Measurements from ENCODE around the gene PPP1R7. TPM values are rescaled to one million over a fixed set of nuclear protein-coding genes. Genes with fewer than 3 reads are reported as not detected.

The PPP1R7 gene
- total RNA-seq, 4 donors from 2014 or later = 37.8 to 104 (median 44.4) TPM

DNA sequence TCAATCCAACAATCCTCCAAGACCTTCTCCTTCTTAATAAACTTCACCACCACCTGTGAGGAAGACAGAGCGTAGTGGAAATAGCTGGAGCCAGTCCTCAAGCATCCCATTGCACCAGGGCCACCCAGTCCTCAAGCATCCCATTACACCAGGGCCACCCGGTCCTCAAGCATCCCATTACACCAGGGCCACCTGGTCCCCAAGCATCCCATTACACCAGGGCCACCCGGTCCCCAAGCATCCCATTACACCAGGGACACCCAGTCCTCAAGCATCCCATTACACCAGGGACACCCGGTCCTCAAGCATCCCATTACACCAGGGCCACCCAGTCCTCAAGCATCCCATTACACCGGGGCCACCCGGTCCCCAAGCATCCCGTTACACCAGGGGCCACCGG is 34.9 kb upstream of the PPP1R7 start:
- Histone ChIP-seq H3K36me3 (peaks cover 12% of the 10 kb centered on the region), H3K27ac (no peak overlapping the region), H3K4me3 (no peak overlapping the region), H3K9me3 (no peaks in the 10 kb centered on the region), H3K27me3 (no peaks in the 10 kb centered on the region), H3K4me1 (no peaks in the 10 kb centered on the region)
- 90% methylated on average over 8 of the region's 8 CpGs for WGBS
- DNase-seq (ENCODE audit: low spot score in 2 of 2) = peak in 1 of 2 donors; percentile 93
- TF ChIP-seq EP300 (IDR thresholded peaks at IDR 0.05) = no peak

DNA sequence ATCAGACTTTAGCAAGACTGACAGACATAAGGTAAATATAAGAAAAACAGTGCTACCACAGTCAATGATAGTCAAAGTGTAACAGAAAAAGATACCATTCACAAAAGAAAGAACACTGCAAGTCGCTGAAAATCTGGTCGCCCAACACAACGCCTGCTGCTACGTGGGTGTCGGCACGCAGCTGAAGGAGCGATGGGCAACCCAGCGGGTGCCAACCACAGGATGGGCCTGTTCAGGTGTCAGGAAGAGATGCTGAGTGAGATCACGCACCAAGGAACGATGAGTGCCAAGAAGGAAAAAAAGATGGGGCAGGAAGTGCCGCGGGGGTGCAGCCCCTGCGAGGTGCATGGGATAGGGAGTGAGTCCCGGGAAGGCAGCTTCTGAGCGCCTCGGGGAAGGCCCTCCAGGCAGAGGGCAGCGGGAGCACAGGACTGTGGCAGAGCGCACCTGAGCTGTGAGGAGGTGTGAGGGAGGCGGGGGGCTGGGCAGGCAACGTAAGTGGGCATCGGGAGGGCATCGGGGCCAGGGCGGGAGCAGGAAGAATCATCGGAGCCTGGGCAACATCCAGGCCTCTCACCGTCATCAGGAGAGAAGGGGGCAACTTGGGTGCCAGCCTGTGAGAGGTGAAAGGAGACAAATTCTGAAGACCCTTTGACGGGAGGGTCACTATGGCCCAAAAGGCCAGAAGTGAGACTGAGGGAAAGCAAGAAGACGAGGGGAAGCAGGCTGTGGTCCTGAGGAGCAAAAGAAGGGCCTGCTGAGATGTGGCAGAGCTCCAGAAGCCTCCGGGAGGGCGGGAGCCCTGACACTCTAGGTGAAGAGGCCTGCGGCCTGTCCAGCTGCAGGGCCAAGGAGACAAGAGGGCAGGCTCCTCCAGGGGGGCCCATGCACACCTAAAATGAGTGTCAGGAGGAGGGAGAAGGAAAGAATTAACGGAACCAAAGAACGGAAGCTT is 33.4 kb upstream of the PPP1R7 start:
- 93% methylated on average over 32 of the region's 32 CpGs for WGBS
- H3K36me3 ChIP-seq = peaks cover 11% of the 10 kb centered on the region
- no peak overlapping the region for H3K27ac ChIP-seq
- H3K4me1 ChIP-seq = no peaks in the 10 kb centered on the region
- H3K4me3 ChIP-seq = no peak overlapping the region
- no peaks in the 10 kb centered on the region for H3K9me3 ChIP-seq
- H3K27me3 ChIP-seq = no peaks in the 10 kb centered on the region
- peak in 1 of 2 donors; percentile 67 for DNase-seq (ENCODE audit: low spot score in 2 of 2)
- no peak for TF ChIP-seq POLR2A (IDR thresholded peaks at IDR 0.05)
- TF ChIP-seq, protein P1, sequence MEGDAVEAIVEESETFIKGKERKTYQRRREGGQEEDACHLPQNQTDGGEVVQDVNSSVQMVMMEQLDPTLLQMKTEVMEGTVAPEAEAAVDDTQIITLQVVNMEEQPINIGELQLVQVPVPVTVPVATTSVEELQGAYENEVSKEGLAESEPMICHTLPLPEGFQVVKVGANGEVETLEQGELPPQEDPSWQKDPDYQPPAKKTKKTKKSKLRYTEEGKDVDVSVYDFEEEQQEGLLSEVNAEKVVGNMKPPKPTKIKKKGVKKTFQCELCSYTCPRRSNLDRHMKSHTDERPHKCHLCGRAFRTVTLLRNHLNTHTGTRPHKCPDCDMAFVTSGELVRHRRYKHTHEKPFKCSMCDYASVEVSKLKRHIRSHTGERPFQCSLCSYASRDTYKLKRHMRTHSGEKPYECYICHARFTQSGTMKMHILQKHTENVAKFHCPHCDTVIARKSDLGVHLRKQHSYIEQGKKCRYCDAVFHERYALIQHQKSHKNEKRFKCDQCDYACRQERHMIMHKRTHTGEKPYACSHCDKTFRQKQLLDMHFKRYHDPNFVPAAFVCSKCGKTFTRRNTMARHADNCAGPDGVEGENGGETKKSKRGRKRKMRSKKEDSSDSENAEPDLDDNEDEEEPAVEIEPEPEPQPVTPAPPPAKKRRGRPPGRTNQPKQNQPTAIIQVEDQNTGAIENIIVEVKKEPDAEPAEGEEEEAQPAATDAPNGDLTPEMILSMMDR (IDR thresholded peaks at IDR 0.05) = no peak
- no peak for TF ChIP-seq EP300 (IDR thresholded peaks at IDR 0.05)
- no peak for TF ChIP-seq POLR2AphosphoS5 (IDR thresholded peaks at IDR 0.05)

DNA sequence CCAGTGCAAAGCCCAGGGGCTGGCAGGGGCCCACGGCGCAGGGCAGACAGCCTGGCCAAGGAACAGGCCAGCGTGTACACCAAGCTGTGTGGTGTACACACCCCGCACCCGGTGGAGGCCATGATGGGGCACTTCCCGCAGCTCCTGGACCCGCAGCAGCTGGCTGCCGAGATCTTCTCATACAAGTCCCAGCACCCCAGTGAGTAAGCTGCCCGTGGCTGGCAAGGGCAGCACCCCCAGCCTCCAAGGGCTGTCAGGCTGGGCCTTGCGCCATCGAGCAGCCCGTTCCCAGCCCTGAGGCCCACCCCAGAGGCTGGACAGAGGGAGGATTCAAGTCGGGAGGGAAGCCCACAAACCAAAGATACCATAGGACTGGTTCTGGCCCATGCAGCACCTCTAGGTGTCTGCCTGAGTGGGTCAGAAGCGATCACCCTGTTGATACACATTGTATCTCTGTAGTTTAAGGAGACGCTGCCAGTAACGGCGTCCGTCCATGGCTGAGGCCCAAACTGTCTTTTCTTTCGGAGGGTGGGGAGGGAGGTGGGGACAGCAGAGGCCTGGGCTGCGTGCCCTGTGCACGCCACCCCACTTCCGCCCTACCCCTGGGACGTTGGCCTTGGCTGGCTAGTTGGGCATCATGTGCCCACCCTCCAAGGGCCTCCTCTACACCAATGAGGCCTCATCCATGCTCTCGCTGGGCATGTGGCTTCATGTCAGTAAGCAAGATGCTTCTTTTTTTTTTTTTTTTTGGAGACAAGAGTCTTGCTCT is 31.3 kb upstream of the PPP1R7 start:
- Histone ChIP-seq H3K27ac (no peak overlapping the region), H3K36me3 (peaks cover 14% of the 10 kb centered on the region), H3K27me3 (no peaks in the 10 kb centered on the region), H3K4me3 (no peak overlapping the region), H3K4me1 (peaks cover 1% of the 10 kb centered on the region), H3K9me3 (no peaks in the 10 kb centered on the region)
- TF ChIP-seq, protein P1 (IDR thresholded peaks at IDR 0.05) = no peak
- TF ChIP-seq POLR2AphosphoS5 (IDR thresholded peaks at IDR 0.05) (no peak), EP300 (IDR thresholded peaks at IDR 0.05) (no peak), POLR2A (IDR thresholded peaks at IDR 0.05) (no peak)
- WGBS = 89% methylated on average over 18 of the region's 24 CpGs
- peak in 1 of 2 donors; percentile 65 for DNase-seq (ENCODE audit: low spot score in 2 of 2)

DNA sequence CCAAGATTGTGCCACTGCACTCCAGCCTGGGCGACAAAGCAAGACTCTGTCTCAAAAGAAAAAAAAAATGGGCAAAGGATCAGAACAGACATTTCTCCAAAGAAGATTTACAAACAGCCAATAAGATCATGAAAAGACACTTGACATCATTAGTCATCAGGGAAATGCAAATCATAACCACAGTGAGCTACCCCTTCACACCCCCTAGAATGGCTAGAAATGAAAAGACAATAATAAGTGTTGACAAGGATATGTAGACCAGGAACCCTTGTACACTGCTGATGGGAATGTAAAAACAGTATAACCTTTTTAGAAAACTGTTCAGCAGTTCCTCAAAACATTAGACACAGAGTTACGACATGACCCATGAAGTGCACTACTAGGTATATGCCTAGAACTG is 29.8 kb upstream of the PPP1R7 start:
- Histone ChIP-seq H3K9me3 (no peaks in the 10 kb centered on the region), H3K27ac (no peak overlapping the region), H3K36me3 (peaks cover 9% of the 10 kb centered on the region), H3K4me3 (no peak overlapping the region), H3K4me1 (peaks cover 5% of the 10 kb centered on the region), H3K27me3 (no peaks in the 10 kb centered on the region)
- TF ChIP-seq, protein P1 (IDR thresholded peaks at IDR 0.05) = no peak
- TF ChIP-seq POLR2A (IDR thresholded peaks at IDR 0.05) (no peak), EP300 (IDR thresholded peaks at IDR 0.05) (no peak), POLR2AphosphoS5 (IDR thresholded peaks at IDR 0.05) (no peak)
- no peak for DNase-seq (ENCODE audit: low spot score in 2 of 2)
- 97% methylated on average over 2 of the region's 2 CpGs for WGBS

DNA sequence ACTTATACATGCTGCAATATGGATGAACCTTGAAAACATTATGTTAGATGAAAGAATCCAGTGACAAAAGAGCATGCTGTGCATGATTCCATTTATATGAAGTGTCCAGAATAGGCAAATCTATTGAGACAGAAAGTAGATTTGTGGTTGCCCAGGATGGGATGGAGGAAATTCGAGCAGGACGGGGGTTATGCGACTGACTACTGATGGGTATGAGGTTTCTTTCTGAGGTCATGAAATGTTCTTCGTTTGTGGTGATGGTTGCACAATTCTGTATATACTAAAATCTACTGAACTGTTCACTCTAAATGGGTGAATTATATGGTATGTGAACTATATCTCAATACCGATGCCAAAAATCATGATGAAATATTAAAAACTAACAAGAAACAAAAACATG is 29.3 kb upstream of the PPP1R7 start:
- DNase-seq (ENCODE audit: low spot score in 2 of 2) = no peak
- 95% methylated on average over 5 of the region's 5 CpGs for WGBS
- H3K4me3 ChIP-seq = no peak overlapping the region
- peaks cover 5% of the 10 kb centered on the region for H3K4me1 ChIP-seq
- H3K27me3 ChIP-seq = no peaks in the 10 kb centered on the region
- H3K9me3 ChIP-seq = no peaks in the 10 kb centered on the region
- peaks cover 9% of the 10 kb centered on the region for H3K36me3 ChIP-seq
- TF ChIP-seq POLR2AphosphoS5 (IDR thresholded peaks at IDR 0.05) (no peak), EP300 (IDR thresholded peaks at IDR 0.05) (no peak), POLR2A (IDR thresholded peaks at IDR 0.05) (no peak)
- TF ChIP-seq, protein P1 (IDR thresholded peaks at IDR 0.05) = no peak
- no peak overlapping the region for H3K27ac ChIP-seq
